ENCODE measurements around the gene TMEM120A. TPM values are rescaled to one million over a fixed set of nuclear protein-coding genes. Genes with fewer than 3 reads are reported as not detected.
A peak's percentile ranks its signal among the peaks of the same experiment; 100 is the strongest.

The TMEM120A gene
- total RNA-seq, 2 experiments from 2014 or later = 14.5 to 15.3 TPM

GRCh38 chr7:75948179-75948578 lies 46.2 kb downstream of the TMEM120A start:
- H3K4me1 Mint-ChIP-seq = peaks cover 15% of the 10 kb centered on the region
- no peaks in the 10 kb centered on the region for H3K9me3 Mint-ChIP-seq (ENCODE audit: low read depth)
- ChIA-PET POLR2A (no interaction called here), CTCF (no interaction called here)
- intact Hi-C loops (cut with DNase I, micrococcal nuclease) = no loop called here
- no peak for DNase-seq
- H3K27me3 Mint-ChIP-seq = no peaks in the 10 kb centered on the region
- no peaks in the 10 kb centered on the region for H3K36me3 Mint-ChIP-seq (ENCODE audit: low read depth)
- no peak overlapping the region for H3K4me3 Mint-ChIP-seq
- ATAC-seq = no peak
- no peak overlapping the region for H3K27ac Mint-ChIP-seq

GRCh38 chr7:75946207-75946855 lies 48.1 kb downstream of the TMEM120A start:
- H3K27me3 Mint-ChIP-seq = no peaks in the 10 kb centered on the region
- no peak for DNase-seq
- CTCF ChIA-PET = interaction anchor here (0.6 to 1.2 kb wide), 2 partner anchors 25 to 85 kb away, joined by 3 to 4 read pairs; no protein-coding TSS in a partner anchor
- H3K4me3 Mint-ChIP-seq = no peak overlapping the region
- POLR2A ChIA-PET = no interaction called here
- H3K9me3 Mint-ChIP-seq (ENCODE audit: low read depth) = no peaks in the 10 kb centered on the region
- peaks cover 15% of the 10 kb centered on the region for H3K4me1 Mint-ChIP-seq
- no peak overlapping the region for H3K27ac Mint-ChIP-seq
- intact Hi-C loops (cut with DNase I, micrococcal nuclease) = no loop called here
- no peaks in the 10 kb centered on the region for H3K36me3 Mint-ChIP-seq (ENCODE audit: low read depth)
- no peak for ATAC-seq

- ChIA-PET POLR2A (no interaction called here), CTCF (interaction anchor here (0.5 to 1.2 kb wide), 3 partner anchors 24 to 301 kb away, joined by 3 to 4 read pairs (median 3); no protein-coding TSS in a partner anchor)
- Mint-ChIP-seq H3K4me3 (no peak overlapping the region), H3K36me3 (ENCODE audit: low read depth) (no peaks in the 10 kb centered on the region), H3K9me3 (ENCODE audit: low read depth) (no peaks in the 10 kb centered on the region), H3K4me1 (peaks cover 15% of the 10 kb centered on the region), H3K27ac (no peak overlapping the region), H3K27me3 (no peaks in the 10 kb centered on the region)
- peak; percentile 11 for DNase-seq
- intact Hi-C loops (cut with DNase I, micrococcal nuclease) = no loop called here
- ATAC-seq = peak; percentile 47
These were observed 48.9 kb downstream of the TMEM120A start for GRCh38 chr7:75945297-75946168.

GRCh38 chr7:75944507-75944906 lies 49.9 kb downstream of the TMEM120A start:
- intact Hi-C loops (cut with DNase I, micrococcal nuclease) = no loop called here
- H3K27me3 Mint-ChIP-seq = no peaks in the 10 kb centered on the region
- POLR2A ChIA-PET = no interaction called here
- peaks cover 15% of the 10 kb centered on the region for H3K4me1 Mint-ChIP-seq
- no peak overlapping the region for H3K4me3 Mint-ChIP-seq
- no peaks in the 10 kb centered on the region for H3K36me3 Mint-ChIP-seq (ENCODE audit: low read depth)
- peak overlapping the region; percentile 32 for H3K27ac Mint-ChIP-seq
- DNase-seq (no peak), ATAC-seq (peak; percentile 59)
- H3K9me3 Mint-ChIP-seq (ENCODE audit: low read depth) = no peaks in the 10 kb centered on the region
- CTCF ChIA-PET = no interaction called here

GRCh38 chr7:75943864-75944263 lies 50.5 kb downstream of the TMEM120A start:
- CTCF ChIA-PET = interaction anchor here (0.6 kb wide), 1 partner anchor 235 kb away, joined by 5 read pairs; no protein-coding TSS in a partner anchor
- Mint-ChIP-seq H3K9me3 (ENCODE audit: low read depth) (no peaks in the 10 kb centered on the region), H3K4me3 (no peak overlapping the region), H3K4me1 (peaks cover 16% of the 10 kb centered on the region), H3K36me3 (ENCODE audit: low read depth) (no peaks in the 10 kb centered on the region), H3K27ac (no peak overlapping the region), H3K27me3 (no peaks in the 10 kb centered on the region)
- intact Hi-C loops (cut with DNase I, micrococcal nuclease) = no loop called here
- ATAC-seq (peak; percentile 62), DNase-seq (peak; percentile 32)
- POLR2A ChIA-PET = interaction anchor here (0.5 kb wide), 1 partner anchor 64 kb away, joined by 3 read pairs; no protein-coding TSS in a partner anchor

GRCh38 chr7:75938921-75939320 lies 55.5 kb downstream of the TMEM120A start:
- ATAC-seq = no peak
- Mint-ChIP-seq H3K27me3 (no peaks in the 10 kb centered on the region), H3K9me3 (ENCODE audit: low read depth) (no peaks in the 10 kb centered on the region), H3K4me1 (peaks cover 4% of the 10 kb centered on the region), H3K36me3 (ENCODE audit: low read depth) (no peaks in the 10 kb centered on the region), H3K27ac (no peak overlapping the region), H3K4me3 (no peak overlapping the region)
- ChIA-PET CTCF (interaction anchor here (1.1 kb wide), 1 partner anchor 73 kb away, joined by 5 read pairs; no protein-coding TSS in a partner anchor), POLR2A (no interaction called here)
- no peak for DNase-seq
- intact Hi-C loops (cut with DNase I, micrococcal nuclease) = no loop called here

- DNase-seq = no peak
- H3K4me1 Mint-ChIP-seq = peaks cover 2% of the 10 kb centered on the region
- intact Hi-C loops (cut with DNase I, micrococcal nuclease) = no loop called here
- H3K27me3 Mint-ChIP-seq = no peaks in the 10 kb centered on the region
- H3K27ac Mint-ChIP-seq = no peak overlapping the region
- peaks cover 3% of the 10 kb centered on the region for H3K36me3 Mint-ChIP-seq (ENCODE audit: low read depth)
- H3K4me3 Mint-ChIP-seq = no peak overlapping the region
- POLR2A ChIA-PET = interaction anchor here (0.7 kb wide), 1 partner anchor 57 kb away, joined by 4 read pairs; no protein-coding TSS in a partner anchor
- CTCF ChIA-PET = interaction anchor here (0.6 kb wide), 1 partner anchor 212 kb away, joined by 3 read pairs; no protein-coding TSS in a partner anchor
- no peaks in the 10 kb centered on the region for H3K9me3 Mint-ChIP-seq (ENCODE audit: low read depth)
- no peak for ATAC-seq
These were observed 56.2 kb downstream of the TMEM120A start for GRCh38 chr7:75937958-75938786.

Other genes starting within 250 kb of the TMEM120A start
- under 1 TPM in 1 of 2 experiments, not detected in 1; 0.39 TPM for gene CCL26, start 222.4 kb downstream of the TMEM120A start, total RNA-seq
- gene CCL24, start 180.8 kb downstream of the TMEM120A start, total RNA-seq = not detected
- 10 to 100 TPM; 21.6 to 23.2 TPM for gene RHBDD2, start 115.6 kb downstream of the TMEM120A start, total RNA-seq
- gene POR, start 79.4 kb downstream of the TMEM120A start, total RNA-seq = 10 to 100 TPM; 24.9 to 33.8 TPM
- 10 to 100 TPM; 47.5 to 50.5 TPM for gene STYXL1, start 53.4 kb upstream of the TMEM120A start, total RNA-seq
- gene MDH2, start 53.5 kb upstream of the TMEM120A start, total RNA-seq = 100 to 1,000 TPM; 257 to 328 TPM
- under 1 TPM in 1 of 2 experiments, not detected in 1; 0.09 TPM for gene SRRM3, start 207.3 kb upstream of the TMEM120A start, total RNA-seq

Data from activated CD4-positive, alpha-beta T cell treated with anti-CD3 and anti-CD28 coated beads for 36 hours (primary cell).